SK-N-DZ (cell line): ENCODE results near the gene CEMIP.
A peak's percentile ranks its signal among the peaks of the same experiment; 100 is the strongest.

Experiments
- DNase-seq: peaks from one replicate; pipeline ENCODE4 v3.0.0-alpha.2; 2015; ENCODE audit warnings: low spot score

Gene CEMIP

GRCh38 chr15:80783260-80783659 lies 4.1 kb downstream of the CEMIP start:
- DNase-seq: no peak

GRCh38 chr15:80785335-80785734 lies 6.2 kb downstream of the CEMIP start:
- DNase-seq: no peak

- DNase-seq: peak; percentile 73
Observed at GRCh38 chr15:80785811-80786354, 6.7 kb downstream of the CEMIP start.

GRCh38 chr15:80787316-80787715 lies 8.1 kb downstream of the CEMIP start:
- DNase-seq: peak; percentile 60

GRCh38 chr15:80788536-80788935 lies 9.4 kb downstream of the CEMIP start:
- no peak for DNase-seq

- no peak for DNase-seq
Observed at GRCh38 chr15:80789296-80789695, 10.1 kb downstream of the CEMIP start.

GRCh38 chr15:80789796-80790195 lies 10.6 kb downstream of the CEMIP start:
- no peak for DNase-seq

- no peak for DNase-seq
Observed at GRCh38 chr15:80790236-80790635, 11.1 kb downstream of the CEMIP start.

- DNase-seq: no peak
Observed at GRCh38 chr15:80791004-80791403, 11.8 kb downstream of the CEMIP start.

- no peak for DNase-seq
Observed at GRCh38 chr15:80796407-80796806, 17.2 kb downstream of the CEMIP start.

- peak; percentile 87 for DNase-seq
Observed at GRCh38 chr15:80798911-80799310, 19.7 kb downstream of the CEMIP start.

GRCh38 chr15:80800067-80800466 lies 20.9 kb downstream of the CEMIP start:
- no peak for DNase-seq

GRCh38 chr15:80801891-80802680 lies 22.9 kb downstream of the CEMIP start:
- DNase-seq: no peak

GRCh38 chr15:80803580-80804525 lies 24.7 kb downstream of the CEMIP start:
- no peak for DNase-seq

- DNase-seq: peak; percentile 20
Observed at GRCh38 chr15:80804970-80805495, 25.9 kb downstream of the CEMIP start.

GRCh38 chr15:80811781-80812315 lies 32.7 kb downstream of the CEMIP start:
- DNase-seq: no peak

- DNase-seq: no peak
Observed at GRCh38 chr15:80815106-80815505, 35.9 kb downstream of the CEMIP start.

- no peak for DNase-seq
Observed at GRCh38 chr15:80816049-80816653, 37.0 kb downstream of the CEMIP start.

GRCh38 chr15:80816936-80817335 lies 37.8 kb downstream of the CEMIP start:
- no peak for DNase-seq

GRCh38 chr15:80817901-80818300 lies 38.7 kb downstream of the CEMIP start:
- DNase-seq: no peak

- DNase-seq: no peak
Observed at GRCh38 chr15:80819001-80819400, 39.8 kb downstream of the CEMIP start.
